Activated CD8-positive, alpha-beta memory T cell treated with anti-CD3 and anti-CD28 coated beads for 24 hours (primary cell): Measurements from ENCODE around the gene TBC1D7.
A peak's percentile ranks its signal among the peaks of the same experiment; 100 is the strongest.

Experiments used
- DNase-seq: peaks from one replicate; pipeline ENCODE4 v3.0.0-alpha.2; 2020

TBC1D7 gene

GRCh38 chr6:13328076-13328874 is at the start of gene TBC1D7:
TSS of gene TBC1D7 (minus strand) at chr6:13328537. CDS start at chr6:13326898, 1,639 bp downstream.
- peak; percentile 96 for DNase-seq

DNA sequence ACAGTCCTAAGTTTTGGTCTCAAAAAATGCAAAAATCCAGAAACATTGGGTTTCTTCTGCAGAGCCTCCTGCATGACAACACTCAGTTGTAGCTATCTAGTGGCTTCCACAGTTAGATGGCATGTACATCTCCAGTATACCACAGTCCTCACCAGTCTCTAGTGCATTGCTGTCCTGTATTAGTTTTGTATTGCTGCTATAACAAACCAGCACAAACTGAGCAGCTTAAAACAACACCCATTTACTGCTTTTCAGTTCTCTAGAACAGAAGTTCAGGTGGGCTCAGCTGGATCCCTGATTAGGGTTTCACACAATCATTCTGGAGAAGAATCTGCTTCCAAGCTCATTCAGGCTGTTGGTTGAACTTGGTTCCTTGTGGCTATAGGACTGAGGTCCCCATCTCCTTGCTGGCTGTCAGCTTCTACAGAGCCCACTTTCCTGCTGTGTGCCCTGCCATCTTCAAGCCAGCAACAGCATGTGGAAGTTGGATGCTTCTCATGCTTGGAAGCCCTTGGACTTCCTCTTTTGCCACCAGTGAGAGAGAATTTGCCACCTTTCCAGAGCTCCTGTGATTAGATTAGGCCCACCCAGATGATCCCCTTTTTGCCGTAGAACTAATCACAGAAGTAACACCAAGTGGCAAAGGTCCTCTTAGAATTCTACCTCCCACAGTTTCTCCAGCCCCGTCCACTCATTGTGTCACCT is 48.9 kb upstream of the TBC1D7 start:
- no peak for DNase-seq

DNA sequence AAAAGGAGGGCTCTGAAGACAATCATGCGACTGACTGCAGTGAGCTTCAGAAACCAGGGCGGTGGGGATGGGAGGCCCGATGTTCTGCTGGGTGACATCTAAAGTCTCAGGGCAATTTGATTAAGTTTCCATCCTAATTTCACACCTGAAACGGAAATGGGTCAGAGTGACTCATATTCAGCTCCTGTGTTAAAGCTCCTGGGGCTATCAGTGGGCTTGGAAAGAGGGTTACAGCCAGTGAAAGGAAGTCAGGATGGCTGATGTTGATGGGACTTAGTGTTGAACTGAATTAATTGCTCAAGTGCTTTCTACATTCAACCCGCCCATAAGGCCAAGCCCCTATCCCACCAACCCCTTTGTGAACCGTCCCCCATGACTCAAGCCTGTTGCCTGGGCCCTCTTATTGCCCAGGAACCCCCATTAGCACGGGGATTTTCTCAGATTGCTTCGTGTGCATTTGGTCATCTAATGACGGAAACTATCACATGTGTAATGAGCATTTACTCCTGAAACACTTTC is 47.1 kb upstream of the TBC1D7 start:
- peak; percentile 74 for DNase-seq

GRCh38 chr6:13373919-13374318 is 45.6 kb upstream of the TBC1D7 start:
- no peak for DNase-seq

DNA sequence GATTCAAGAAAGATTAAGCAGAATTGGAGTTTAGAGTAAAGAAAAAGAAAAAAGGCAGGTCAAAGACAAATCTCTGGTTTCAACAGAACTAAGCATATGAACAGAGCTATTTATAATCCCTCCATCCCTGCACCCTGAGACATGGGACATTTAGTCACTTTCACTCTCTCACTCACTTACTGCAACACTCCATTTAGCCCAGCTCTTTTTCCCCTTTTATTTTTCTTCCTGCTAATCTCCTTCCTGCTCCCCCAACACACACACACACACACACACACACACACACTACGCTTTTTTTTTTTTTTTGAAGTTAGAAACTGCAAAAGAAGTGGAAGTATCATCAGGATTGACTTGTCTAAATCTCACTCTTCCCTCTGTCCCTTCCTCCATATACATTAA is 45.1 kb upstream of the TBC1D7 start:
- DNase-seq, result no peak

DNA sequence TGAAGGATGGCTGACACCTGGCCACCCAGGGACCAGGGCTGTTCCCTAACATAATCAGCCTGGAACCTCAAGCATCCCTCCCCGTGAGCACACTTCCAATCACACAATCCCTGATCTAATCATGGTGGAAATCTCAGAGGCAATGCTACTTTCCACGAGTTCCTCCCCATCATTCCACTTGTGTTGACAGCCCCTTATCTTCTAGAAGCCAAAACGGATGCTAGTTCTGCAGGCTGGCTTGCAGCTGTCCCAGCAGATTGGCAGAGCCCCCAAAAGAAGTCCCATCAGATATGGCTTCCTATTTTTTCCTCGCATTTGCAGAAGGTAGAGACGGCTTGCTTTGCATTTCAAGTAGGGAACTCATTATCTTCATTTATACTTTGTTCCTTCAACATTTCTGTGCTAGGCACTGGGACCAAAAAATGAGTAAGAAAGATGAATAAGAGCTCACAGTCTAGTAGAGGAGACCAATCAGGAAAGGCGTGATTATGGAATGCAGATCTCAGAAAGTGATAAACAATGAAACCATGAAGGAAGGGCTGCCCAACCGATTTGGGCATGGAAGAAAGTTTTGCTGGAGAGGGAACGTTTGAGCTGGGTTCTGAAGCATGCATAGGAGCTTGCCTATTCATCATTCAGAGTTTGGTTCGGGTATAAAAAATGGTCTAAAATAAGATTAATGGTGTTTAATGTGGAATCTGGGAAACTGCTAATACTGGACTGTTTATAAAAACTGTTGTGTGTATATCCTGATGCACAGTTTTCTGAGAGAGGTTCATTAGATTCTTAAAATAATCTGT is 44.6 kb upstream of the TBC1D7 start:
- DNase-seq, result no peak

GRCh38 chr6:13372076-13372475 is 43.7 kb upstream of the TBC1D7 start:
- no peak for DNase-seq

DNA sequence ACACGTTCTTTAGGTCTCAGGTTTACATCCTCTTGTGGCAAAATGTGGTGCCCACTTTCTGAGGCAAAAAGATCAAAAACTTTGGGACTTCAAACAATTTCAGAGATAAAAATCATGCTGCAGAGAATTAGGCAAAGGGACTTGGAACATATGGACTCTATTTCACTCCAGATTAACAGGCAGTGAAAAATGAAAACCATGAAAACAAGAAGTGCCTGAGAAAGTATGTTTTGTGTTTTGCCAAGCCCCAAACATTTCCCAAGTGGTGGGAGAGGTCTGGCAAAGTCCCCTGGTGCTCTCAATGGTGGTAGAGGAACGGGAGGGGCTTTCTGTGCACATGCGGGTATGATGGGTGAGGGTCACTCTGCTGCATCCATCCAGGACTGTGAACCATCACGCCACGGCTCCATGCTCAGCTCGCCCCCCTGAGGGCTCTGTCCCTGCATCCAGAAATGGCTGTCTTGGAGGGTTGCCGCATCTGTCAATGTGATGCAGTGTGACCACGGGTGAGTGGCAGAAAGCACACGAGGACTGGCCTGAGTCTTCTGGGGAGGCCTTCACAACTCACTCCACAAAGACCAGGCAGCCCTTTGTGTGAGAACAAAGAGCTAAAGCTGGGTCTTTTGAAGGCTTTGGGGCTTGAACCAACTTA is 43.2 kb upstream of the TBC1D7 start:
- DNase-seq, result no peak

DNA sequence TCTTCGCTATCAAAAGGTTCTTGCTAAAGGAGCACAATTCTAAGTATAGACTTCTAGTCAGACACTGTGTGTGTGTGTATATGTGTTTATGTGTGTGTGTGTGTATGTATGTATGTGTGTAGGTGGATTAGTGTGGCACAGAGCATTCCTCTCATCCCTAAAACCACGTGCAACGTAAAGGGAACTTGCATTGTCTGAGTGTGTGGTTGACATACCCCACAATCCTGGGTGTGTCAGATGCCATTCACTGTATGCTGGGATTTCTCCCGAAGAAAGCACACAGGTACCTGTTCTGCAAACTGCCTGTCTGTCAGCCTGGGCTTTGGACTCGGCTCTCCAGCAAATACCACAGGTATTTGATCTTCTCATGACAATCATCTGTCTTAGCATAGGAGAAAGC is 42.3 kb upstream of the TBC1D7 start:
- DNase-seq, result no peak

DNA sequence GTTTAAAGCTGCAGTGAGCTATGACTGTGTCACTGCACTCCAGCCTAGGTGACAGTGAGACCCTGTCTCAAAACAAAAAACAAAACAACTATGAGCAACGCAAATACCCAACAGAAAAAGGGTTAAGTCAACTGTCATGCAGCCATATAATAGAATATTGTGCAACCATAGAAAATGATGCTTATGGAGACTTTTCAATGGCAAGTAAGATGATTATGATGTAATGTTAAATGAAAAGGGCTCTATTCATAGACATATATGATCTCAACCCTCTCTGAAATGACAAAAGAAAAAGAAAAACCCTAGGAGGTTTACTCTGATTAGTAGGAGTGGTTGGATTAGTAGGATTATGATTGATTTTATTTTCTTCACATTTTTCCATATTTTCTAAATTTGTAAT is 41.3 kb upstream of the TBC1D7 start:
- no peak for DNase-seq

DNA sequence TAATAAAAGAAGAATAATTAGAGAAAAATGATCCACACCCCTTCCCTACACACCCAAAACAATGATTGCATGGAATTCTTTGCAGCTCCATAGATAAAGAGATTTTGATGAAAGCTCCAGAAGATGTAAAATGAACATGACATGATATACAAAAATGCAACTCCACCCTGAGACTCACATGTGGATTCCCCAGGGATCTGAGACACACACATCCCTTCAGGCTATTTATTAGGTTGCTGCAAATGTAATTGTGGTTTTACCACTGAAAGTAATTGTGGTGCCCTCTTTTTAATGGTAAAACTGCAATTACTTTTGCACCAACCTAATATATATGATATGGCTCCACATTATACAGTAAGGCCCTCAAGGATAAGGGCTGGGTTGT is 40.4 kb upstream of the TBC1D7 start:
- no peak for DNase-seq

DNA sequence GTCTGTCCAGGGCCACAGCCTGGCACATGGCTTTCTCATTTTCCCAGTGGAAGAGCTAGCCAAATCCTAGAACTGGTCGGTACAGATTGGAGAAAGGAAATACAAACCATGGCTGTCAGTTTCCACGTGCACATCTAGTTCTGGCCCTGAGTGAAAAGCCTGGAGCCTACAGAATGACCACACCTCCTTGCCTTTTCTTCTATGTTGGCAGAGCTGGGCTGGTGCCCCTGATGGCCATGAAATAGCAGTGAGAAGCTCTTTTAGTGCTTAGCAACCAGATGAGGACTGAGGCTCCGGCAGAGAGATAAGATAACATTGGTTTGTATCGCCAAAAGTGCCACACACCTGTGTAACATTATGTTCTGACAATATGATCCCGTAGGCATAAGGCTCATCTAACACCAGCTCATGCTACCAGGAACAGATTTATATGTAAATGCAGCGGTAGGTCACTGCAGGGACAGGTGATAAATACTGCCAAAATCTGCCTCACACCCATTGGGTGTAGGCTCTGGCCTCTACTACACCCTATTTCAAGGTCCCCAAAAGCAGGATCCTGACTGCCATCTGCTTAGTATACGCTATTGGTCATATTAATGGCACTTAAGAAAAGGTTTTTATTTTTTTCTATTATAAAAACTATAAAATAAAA is 39.9 kb upstream of the TBC1D7 start:
- no peak for DNase-seq

DNA sequence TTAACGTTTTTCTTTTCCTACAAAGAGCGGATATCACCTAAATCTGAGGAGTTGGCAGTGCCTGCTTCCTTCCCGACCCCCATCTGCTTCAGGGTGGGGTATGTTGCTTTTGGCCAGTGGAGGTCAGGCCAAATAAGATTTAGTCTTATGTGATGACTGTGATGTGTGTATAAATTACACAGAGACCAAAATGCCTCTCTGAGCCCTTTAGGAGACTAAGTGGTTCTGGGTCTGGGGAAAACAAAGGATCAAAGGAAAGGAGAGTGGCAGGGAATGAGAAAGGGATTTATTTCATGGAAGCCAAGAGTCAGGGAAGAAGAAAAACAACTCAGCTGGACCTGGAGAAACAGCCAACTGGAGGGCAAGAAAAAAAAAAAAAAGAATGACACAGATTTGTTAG is 39.1 kb upstream of the TBC1D7 start:
- no peak for DNase-seq

GRCh38 chr6:13365320-13365719 is 37.0 kb upstream of the TBC1D7 start:
- DNase-seq, result no peak

GRCh38 chr6:13364842-13365241 is 36.5 kb upstream of the TBC1D7 start:
- DNase-seq, result no peak

- DNase-seq, result no peak
These were observed 34.1 kb upstream of the TBC1D7 start for GRCh38 chr6:13362412-13362811.

GRCh38 chr6:13360671-13361540 is 32.6 kb upstream of the TBC1D7 start:
- no peak for DNase-seq

GRCh38 chr6:13359287-13359686 is 30.9 kb upstream of the TBC1D7 start:
- DNase-seq, result no peak

DNA sequence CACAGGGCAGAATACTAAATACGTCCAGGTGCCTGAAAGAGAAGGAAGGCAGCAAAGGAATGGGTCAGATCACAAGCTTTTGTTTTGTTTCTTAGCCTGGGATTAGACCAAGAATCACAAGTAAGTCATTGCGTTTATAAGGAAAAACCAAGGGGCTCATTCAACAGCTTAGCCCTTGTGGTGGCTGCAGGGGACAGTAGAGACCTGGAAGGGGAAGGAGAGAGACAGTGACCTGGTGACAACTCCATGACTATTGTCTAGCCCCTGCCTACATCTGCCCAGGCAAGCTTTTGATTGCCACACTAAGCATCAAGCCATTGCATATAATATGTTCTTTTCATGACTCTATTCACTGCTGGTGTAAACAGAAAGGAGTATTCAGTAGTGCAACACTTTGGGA is 30.2 kb upstream of the TBC1D7 start:
- no peak for DNase-seq

DNA sequence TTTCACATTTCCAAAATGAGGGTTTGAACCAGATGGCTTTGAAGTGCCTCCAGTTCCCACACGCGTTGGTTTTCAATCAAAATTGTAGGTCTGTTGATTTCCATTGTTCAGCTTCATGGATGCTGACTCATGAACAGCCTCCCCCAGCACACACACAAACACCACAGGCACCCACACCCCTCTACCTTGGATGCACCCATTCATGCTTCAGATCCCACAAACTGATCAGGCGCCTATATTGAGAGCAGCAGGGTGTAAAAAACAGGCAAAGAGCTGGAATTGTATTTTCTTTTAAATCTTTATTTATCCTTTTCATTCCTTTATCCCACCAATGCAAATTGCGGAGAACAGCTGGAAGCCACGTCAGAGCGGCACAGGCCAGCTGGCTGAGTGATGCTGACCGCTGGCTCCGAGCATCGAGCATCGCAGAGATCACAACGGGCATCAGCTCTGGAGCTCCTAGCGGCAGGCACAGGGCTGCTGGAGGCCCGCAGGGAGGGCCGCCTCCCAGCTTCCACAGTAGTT is 29.3 kb upstream of the TBC1D7 start:
- DNase-seq, result no peak
